ENCODE results near the gene WDFY4.

- TF ChIP-seq REST (IDR thresholded peaks at IDR 0.05; ENCODE audit: insufficient read depth in 1 of 2, low read depth in 2 of 2, low read length in 2 of 2) (no peak), POLR2AphosphoS5 (IDR thresholded peaks at IDR 0.05; ENCODE audit: low read depth, low read length) (no peak), TAF1 (IDR thresholded peaks at IDR 0.05; ENCODE audit: borderline replicate concordance, insufficient read depth, low read length) (no peak), SIN3A (IDR thresholded peaks at IDR 0.05; ENCODE audit: borderline replicate concordance, insufficient read depth, low read length) (no peak), FOXP2 (optimal IDR thresholded peaks at IDR 0.05; ENCODE audit: borderline replicate concordance, extremely low read depth, extremely low read length, insufficient read depth) (no peak)
These were observed 7.3 kb downstream of the WDFY4 start for GRCh38 chr10:48691812-48692528.
